Measurements from ENCODE around the gene TDRD10.

DNA sequence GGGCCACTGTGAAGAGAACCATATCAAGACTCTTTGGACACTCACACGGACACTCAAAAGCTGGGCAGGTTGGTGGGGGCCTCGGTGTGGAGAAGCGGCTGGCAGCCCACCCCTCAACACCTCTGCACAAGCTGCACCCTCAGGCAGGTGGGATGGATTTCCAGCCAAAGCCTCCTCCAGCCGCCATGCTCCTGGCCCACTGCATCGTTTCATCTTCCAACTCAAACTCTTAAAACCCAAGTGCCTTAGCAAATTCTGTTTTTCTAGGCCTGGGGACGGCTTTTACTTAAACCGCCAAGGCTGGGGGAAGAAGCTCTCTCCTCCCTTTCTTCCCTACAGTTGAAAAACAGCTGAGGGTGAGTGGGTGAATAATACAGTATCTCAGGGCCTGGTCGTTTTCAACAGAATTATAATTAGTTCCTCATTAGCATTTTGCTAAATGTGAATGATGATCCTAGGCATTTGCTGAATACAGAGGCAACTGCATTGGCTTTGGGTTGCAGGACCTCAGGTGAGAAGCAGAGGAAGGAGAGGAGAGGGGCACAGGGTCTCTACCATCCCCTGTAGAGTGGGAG lies 36.3 kb upstream of the TDRD10 start:
- TF ChIP-seq POLR2A (IDR thresholded peaks at IDR 0.05) (no peak), CTCF (IDR thresholded peaks at IDR 0.05) (no peak)

Measured in vagina (tissue), 2 donors.